Measurements from ENCODE around the gene PPA2.

DNA sequence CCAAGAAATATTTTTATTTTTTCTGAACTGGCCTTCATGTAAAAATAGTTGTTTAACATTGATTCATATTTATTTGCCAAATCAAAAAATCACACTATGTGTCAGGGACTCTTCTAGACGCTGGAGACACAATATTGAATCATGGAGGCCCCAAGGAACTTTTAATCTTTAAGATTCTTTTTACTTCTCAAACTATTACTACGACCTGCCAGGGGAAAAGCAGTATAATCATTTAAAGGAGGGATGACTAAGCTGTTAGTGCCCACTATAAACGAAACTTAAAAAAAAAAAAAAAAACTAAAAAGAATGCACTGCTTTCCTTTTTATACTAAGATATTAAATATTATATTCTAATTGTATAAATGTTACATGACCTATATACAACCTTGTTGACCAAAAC is 84.7 kb downstream of the PPA2 start:
- TF ChIP-seq, protein P1, sequence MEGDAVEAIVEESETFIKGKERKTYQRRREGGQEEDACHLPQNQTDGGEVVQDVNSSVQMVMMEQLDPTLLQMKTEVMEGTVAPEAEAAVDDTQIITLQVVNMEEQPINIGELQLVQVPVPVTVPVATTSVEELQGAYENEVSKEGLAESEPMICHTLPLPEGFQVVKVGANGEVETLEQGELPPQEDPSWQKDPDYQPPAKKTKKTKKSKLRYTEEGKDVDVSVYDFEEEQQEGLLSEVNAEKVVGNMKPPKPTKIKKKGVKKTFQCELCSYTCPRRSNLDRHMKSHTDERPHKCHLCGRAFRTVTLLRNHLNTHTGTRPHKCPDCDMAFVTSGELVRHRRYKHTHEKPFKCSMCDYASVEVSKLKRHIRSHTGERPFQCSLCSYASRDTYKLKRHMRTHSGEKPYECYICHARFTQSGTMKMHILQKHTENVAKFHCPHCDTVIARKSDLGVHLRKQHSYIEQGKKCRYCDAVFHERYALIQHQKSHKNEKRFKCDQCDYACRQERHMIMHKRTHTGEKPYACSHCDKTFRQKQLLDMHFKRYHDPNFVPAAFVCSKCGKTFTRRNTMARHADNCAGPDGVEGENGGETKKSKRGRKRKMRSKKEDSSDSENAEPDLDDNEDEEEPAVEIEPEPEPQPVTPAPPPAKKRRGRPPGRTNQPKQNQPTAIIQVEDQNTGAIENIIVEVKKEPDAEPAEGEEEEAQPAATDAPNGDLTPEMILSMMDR (IDR thresholded peaks at IDR 0.05): no peak
- TF ChIP-seq POLR2AphosphoS5 (IDR thresholded peaks at IDR 0.05; ENCODE audit: insufficient read depth in 1 of 2, low read depth in 1 of 2): no peak
- no peak for TF ChIP-seq POLR2A (IDR thresholded peaks at IDR 0.05)

All from vagina (tissue), 2 donors.